B cell (primary cell): ENCODE measurements around the gene MYH10. TPM values are rescaled to one million over a fixed set of nuclear protein-coding genes. Genes with fewer than 3 reads are reported as not detected.

Experiments
- ATAC-seq: fragments of 200-7000 bp; cut with Tn5 transposase; one replicate; pipeline ENCODE4 v1.10.0; 2021; ENCODE audit warnings: low read depth, mild to moderate bottlenecking, moderate number of reproducible peaks, moderate library complexity
- CTCF ChIA-PET: fragments of 350-600 bp; sonication (Branson Sonifier 250); formaldehyde crosslinking; loops from one replicate; lab custom pipeline; 2021; ENCODE audit warnings: antibody characterized with exemption, inconsistent platforms; lab: Charles Lee
- POLR2A ChIA-PET: fragments of 350-600 bp; sonication (Branson Sonifier 250); formaldehyde crosslinking; loops from one replicate; lab custom pipeline; 2021; ENCODE audit warnings: antibody characterized with exemption; lab: Charles Lee
- DNase-seq: peaks from one replicate; pipeline ENCODE4 v3.0.0; 2013
- H2AFZ ChIP-seq: 2 replicates; pipeline ENCODE4 v1.6.1; 2012; ENCODE audit warnings: mild to moderate bottlenecking, low read depth, low read length; ENCODE audit not compliant: insufficient read depth, poor library complexity, severe bottlenecking
- H3K27ac ChIP-seq, 2 donors: 1 replicate in 1 of 2; 2 replicates in 1 of 2; pipeline ENCODE4 v1.5.1; 2012 to 2013; ENCODE audit warnings: low read length in 2 of 2, mild to moderate bottlenecking in 2 of 2, moderate library complexity in 1 of 2
- H3K27me3 ChIP-seq, 4 experiments: fragments of 200-600 bp in 1 of 4; sonication (generic) in 1 of 4; replicated peaks in 1 of 4; 1 replicate in 2 of 4; 2 replicates in 2 of 4; pipeline versions ENCODE4 v1.6.1 to v1.7.0; 2013 to 2016; ENCODE audit warnings: low read length in 3 of 4, mild to moderate bottlenecking in 2 of 4, mixed read lengths in 1 of 4, moderate library complexity in 1 of 4; ENCODE audit not compliant: insufficient read depth in 4 of 4, control insufficient read depth in 3 of 4; ENCODE audit errors: control extremely low read depth in 1 of 4
- H3K36me3 ChIP-seq, 2 experiments: replicated peaks in 1 of 2; 1 replicate in 1 of 2; 2 replicates in 1 of 2; pipeline versions ENCODE4 v1.6.1 to v1.7.1; 2013; ENCODE audit warnings: low read length in 1 of 2; ENCODE audit not compliant: insufficient read depth in 2 of 2, control insufficient read depth in 1 of 2; ENCODE audit errors: control extremely low read depth in 1 of 2, extremely low read depth in 1 of 2
- H3K4me1 ChIP-seq, 2 donors: fragments of 200-600 bp in 1 of 2; sonication (generic) in 1 of 2; 1 replicate in 1 of 2; 2 replicates in 1 of 2; pipeline versions ENCODE4 v1.5.1 to v1.6.1; 2013 to 2017; ENCODE audit warnings: low read length in 2 of 2; ENCODE audit not compliant: control insufficient read depth in 2 of 2, insufficient read depth in 2 of 2
- H3K4me2 ChIP-seq: replicated peaks from 2 replicates; pipeline ENCODE3; 2012; ENCODE audit warnings: mild to moderate bottlenecking, low read depth, low read length; ENCODE audit not compliant: poor library complexity, severe bottlenecking
- H3K4me3 ChIP-seq, 5 experiments: fragments of 200-600 bp in 1 of 5; sonication (generic) in 1 of 5; 1 replicate in 3 of 5; 2 replicates in 2 of 5; pipeline versions ENCODE4 v1.5.1 to v1.7.0; 2011 to 2016; ENCODE audit warnings: low read length in 4 of 5, mild to moderate bottlenecking in 4 of 5, low read depth in 2 of 5, control low read depth in 1 of 5, moderate library complexity in 1 of 5; ENCODE audit not compliant: insufficient read depth in 1 of 5; ENCODE audit errors: control extremely low read depth in 1 of 5, extremely low read depth in 1 of 5
- H3K79me2 ChIP-seq: fragments of 200-600 bp; sonication (generic); one replicate; pipeline ENCODE4 v1.6.0; 2016; ENCODE audit warnings: low read length; ENCODE audit not compliant: control insufficient read depth, insufficient read depth
- H3K9ac ChIP-seq: fragments of 200-600 bp; sonication (generic); 2 replicates; pipeline ENCODE4 v1.6.1; 2017; ENCODE audit warnings: mild to moderate bottlenecking, low read length, moderate library complexity
- H3K9me3 ChIP-seq, 3 donors: one replicate each; pipeline versions ENCODE4 v1.6.1 to v1.7.1; 2013; ENCODE audit warnings: low read length in 2 of 3; ENCODE audit not compliant: control insufficient read depth in 2 of 3, insufficient read depth in 1 of 3; ENCODE audit errors: control extremely low read depth in 1 of 3
- H4K20me1 ChIP-seq: 2 replicates; pipeline ENCODE4 v1.6.0; 2012; ENCODE audit warnings: mild to moderate bottlenecking, low read length; ENCODE audit not compliant: insufficient read depth, control insufficient read depth, poor library complexity, severe bottlenecking
- H3K27ac Mint-ChIP-seq: one replicate; pipeline ENCODE4 v1.8.0; 2021; ENCODE audit warnings: mixed read lengths
- H3K27me3 Mint-ChIP-seq: one replicate; pipeline ENCODE4 v1.8.0; 2021; ENCODE audit warnings: mixed read lengths
- H3K4me1 Mint-ChIP-seq: one replicate; pipeline ENCODE4 v1.8.0; 2021; ENCODE audit warnings: mixed read lengths
- H3K4me3 Mint-ChIP-seq: one replicate; pipeline ENCODE4 v1.8.0; 2021; ENCODE audit warnings: mixed read lengths
- H3K9me3 Mint-ChIP-seq: one replicate; pipeline ENCODE4 v1.8.0; 2022; ENCODE audit warnings: mixed read lengths; ENCODE audit not compliant: insufficient read depth
- CTCF ChIP-seq: fragments of 200-600 bp; IDR thresholded peaks from one replicate; pipeline ENCODE4 v1.8.0; 2022; ENCODE audit warnings: antibody characterized with exemption, mild to moderate bottlenecking
- EZH2 ChIP-seq: IDR thresholded peaks from 2 replicates; pipeline ENCODE4 v1.6.1; 2012; ENCODE audit warnings: borderline replicate concordance, low read depth, mild to moderate bottlenecking, moderate library complexity, low read length; ENCODE audit not compliant: insufficient read depth, poor library complexity, severe bottlenecking
- WGBS: methylation state at CpG from one replicate; pipeline ENCODE4 v1.1.5; 2013; ENCODE audit warnings: missing lambda C conversion rate; ENCODE audit not compliant: insufficient coverage; 5-methylcytosine and 5-hydroxymethylcytosine counted together
- intact Hi-C: fragments of 100-400 bp; cut with micrococcal nuclease; formaldehyde crosslinking; loops from one replicate; pipeline ENCODE4 v1.10.0; 2022
- polyA plus RNA-seq: library from polyadenylated mRNA; depleted of rRNA; stranded (reverse); fragments of >200 nt; gene quantifications from 2 replicates; pipeline ENCODE4 v1.2.3, GENCODE V29; 2012
- total RNA-seq, 2 donors: library from RNA; stranded (reverse); fragments of 120-200 nt in 1 of 2; gene quantifications; 1 replicate in 1 of 2; 2 replicates in 1 of 2; pipeline versions ENCODE4 v1.2.3 to v1.2.4, GENCODE V29; 2013 to 2022

The MYH10 gene
- total and polyA plus RNA-seq, 2 donors (not counting 1 experiment from before 2014, with no cell fraction given) = 0.04 to 1.7 TPM

DNA sequence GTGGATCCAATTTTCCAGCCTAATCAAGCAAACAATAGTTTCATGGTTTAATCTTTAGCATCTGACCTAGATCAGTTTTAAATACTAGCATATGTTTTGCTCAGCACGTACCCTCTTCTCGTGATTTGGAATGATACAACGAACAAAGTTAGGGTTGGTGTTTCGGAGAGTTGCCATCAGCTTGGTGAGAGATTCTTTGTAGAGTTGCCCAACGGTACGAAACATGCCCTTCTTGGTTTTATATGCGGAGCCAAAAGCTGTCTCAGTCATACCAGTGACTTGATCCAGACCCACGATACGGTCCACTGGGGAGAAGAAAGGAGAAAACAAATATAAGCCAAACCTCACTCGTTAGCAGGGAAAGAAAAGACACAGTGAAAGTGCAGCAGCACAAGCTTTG lies 109.5 kb downstream of the MYH10 start:
- no peak overlapping the region for H3K27ac Mint-ChIP-seq
- CTCF ChIA-PET = no interaction called here
- DNase-seq = no peak

GRCh38 chr17:8518850-8519249 lies 111.7 kb downstream of the MYH10 start:
- no peak for TF ChIP-seq EZH2
- TF ChIP-seq CTCF = no peak

More for the DNA sequence above, 109.5 kb downstream of the MYH10 start:
- Histone ChIP-seq H3K36me3 (no peaks in the 10 kb centered on the region), H3K4me3 (no peak overlapping the region), H3K79me2 (no peaks in the 10 kb centered on the region), H4K20me1 (no peaks in the 10 kb centered on the region), H3K27me3 (no peaks in the 10 kb centered on the region), H3K9ac (no peak overlapping the region), H3K4me1 (no peaks in the 10 kb centered on the region), H3K9me3 (no peaks in the 10 kb centered on the region), H2AFZ (no peak overlapping the region), H3K4me2 (no peak overlapping the region), H3K27ac (no peak overlapping the region)
- H3K4me3 Mint-ChIP-seq = no peak overlapping the region
- POLR2A ChIA-PET = no interaction called here
- ATAC-seq = no peak
- H3K27me3 Mint-ChIP-seq = no peaks in the 10 kb centered on the region
- WGBS = 96% methylated on average over 7 of the region's 10 CpGs
- intact Hi-C loops = no loop called here
- no peaks in the 10 kb centered on the region for H3K9me3 Mint-ChIP-seq
- H3K4me1 Mint-ChIP-seq = no peaks in the 10 kb centered on the region
- TF ChIP-seq EZH2 = no peak
- TF ChIP-seq CTCF = no peak

More at GRCh38 chr17:8518850-8519249, 111.7 kb downstream of the MYH10 start:
- H3K27me3 Mint-ChIP-seq = no peaks in the 10 kb centered on the region
- Histone ChIP-seq H4K20me1 (no peaks in the 10 kb centered on the region), H3K27me3 (no peaks in the 10 kb centered on the region), H2AFZ (no peak overlapping the region), H3K4me3 (no peak overlapping the region), H3K4me2 (no peak overlapping the region), H3K27ac (no peak overlapping the region), H3K9me3 (no peaks in the 10 kb centered on the region), H3K4me1 (no peaks in the 10 kb centered on the region), H3K9ac (no peak overlapping the region), H3K79me2 (no peaks in the 10 kb centered on the region), H3K36me3 (no peaks in the 10 kb centered on the region)
- no CpG with 5 or more reads among the region's 2 CpGs for WGBS
- CTCF ChIA-PET = no interaction called here
- H3K27ac Mint-ChIP-seq = no peak overlapping the region
- no peaks in the 10 kb centered on the region for H3K4me1 Mint-ChIP-seq
- H3K9me3 Mint-ChIP-seq = no peaks in the 10 kb centered on the region
- no peak overlapping the region for H3K4me3 Mint-ChIP-seq
- POLR2A ChIA-PET = no interaction called here
- intact Hi-C loops = no loop called here
- ATAC-seq (no peak), DNase-seq (no peak)
